HG02798 (cell line): Measurements from ENCODE around the gene HOXD11.
A peak's percentile ranks its signal among the peaks of the same experiment; 100 is the strongest.

Experiments
- ATAC-seq: cut with Tn5 transposase; IDR thresholded peaks from one replicate; pipeline ENCODE4 v1.9.1; 2021; ENCODE audit warnings: mild to moderate bottlenecking; ENCODE audit not compliant: unreplicated experiment, poor library complexity

The HOXD11 gene

GRCh38 chr2:176080540-176081375 lies 26.3 kb upstream of the HOXD11 start:
- no peak for ATAC-seq

- ATAC-seq, result no peak
These were observed 25.7 kb upstream of the HOXD11 start for GRCh38 chr2:176081376-176081836.

- ATAC-seq, result no peak
These were observed 25.1 kb upstream of the HOXD11 start for GRCh38 chr2:176081837-176082524.

GRCh38 chr2:176082525-176082823 lies 24.6 kb upstream of the HOXD11 start:
- ATAC-seq, result no peak

- no peak for ATAC-seq
These were observed 24.0 kb upstream of the HOXD11 start for GRCh38 chr2:176082824-176083751.

GRCh38 chr2:176083796-176084261 lies 23.3 kb upstream of the HOXD11 start, which contains the start of gene EVX2:
Gene EVX2, minus strand, starts transcription at chr2:176083962. Its CDS starts 186 bp downstream, at chr2:176083776.
- no peak for ATAC-seq

GRCh38 chr2:176084611-176085119 lies 22.4 kb upstream of the HOXD11 start:
- ATAC-seq, result no peak

- no peak for ATAC-seq
These were observed 21.8 kb upstream of the HOXD11 start for GRCh38 chr2:176085120-176085788.

- no peak for ATAC-seq
These were observed 21.0 kb upstream of the HOXD11 start for GRCh38 chr2:176085861-176086771.

GRCh38 chr2:176087330-176088047 lies 19.6 kb upstream of the HOXD11 start:
- ATAC-seq, result no peak

GRCh38 chr2:176088048-176088936 lies 18.8 kb upstream of the HOXD11 start:
- ATAC-seq, result peak; percentile 72

GRCh38 chr2:176088937-176089842 lies 17.9 kb upstream of the HOXD11 start:
- no peak for ATAC-seq

- no peak for ATAC-seq
These were observed 17.2 kb upstream of the HOXD11 start for GRCh38 chr2:176089843-176090395.

GRCh38 chr2:176090862-176091261 lies 16.2 kb upstream of the HOXD11 start:
- ATAC-seq, result no peak

- no peak for ATAC-seq
These were observed 15.5 kb upstream of the HOXD11 start for GRCh38 chr2:176091329-176092258.
